ENCODE data around the gene TMEM238. TPM values are rescaled to one million over a fixed set of nuclear protein-coding genes. Genes with fewer than 3 reads are reported as not detected.
A peak's percentile ranks its signal among the peaks of the same experiment; 100 is the strongest.
"Not testable (repeated sequence)": the region's sequence is repeated elsewhere in the genome, so short reads cannot be mapped to it uniquely, and the experiment has no call there.

The TMEM238 gene
- total RNA-seq, result 20.8 TPM

- DNase-seq (ENCODE audit: low spot score), result peak; percentile 70
These were observed at the start of gene TMEM238 for GRCh38 chr19:55384131-55384919. TMEM238 (minus strand) TSS chr19:55384292; CDS start chr19:55384259, 33 bp downstream.

GRCh38 chr19:55433292-55433691 is 49.2 kb upstream of the TMEM238 start:
- DNase-seq (ENCODE audit: low spot score), result no peak

- DNase-seq (ENCODE audit: low spot score), result no peak
These were observed 48.3 kb upstream of the TMEM238 start for GRCh38 chr19:55432241-55432959.

GRCh38 chr19:55431183-55431582 is 47.1 kb upstream of the TMEM238 start:
- DNase-seq (ENCODE audit: low spot score), result no peak

GRCh38 chr19:55426042-55426441 is 42.0 kb upstream of the TMEM238 start:
- DNase-seq (ENCODE audit: low spot score), result no peak

GRCh38 chr19:55424518-55424917 is 40.4 kb upstream of the TMEM238 start:
- DNase-seq (ENCODE audit: low spot score), result no peak

GRCh38 chr19:55423225-55424005 is 39.3 kb upstream of the TMEM238 start:
- DNase-seq (ENCODE audit: low spot score), result no peak

GRCh38 chr19:55421281-55421680 is 37.2 kb upstream of the TMEM238 start:
- not testable (repeated sequence) for DNase-seq (ENCODE audit: low spot score)

GRCh38 chr19:55419624-55420236 is 35.6 kb upstream of the TMEM238 start:
- no peak for DNase-seq (ENCODE audit: low spot score)

- DNase-seq (ENCODE audit: low spot score), result no peak
These were observed 35.0 kb upstream of the TMEM238 start for GRCh38 chr19:55419103-55419502.

- peak; percentile 62 for DNase-seq (ENCODE audit: low spot score)
These were observed 34.1 kb upstream of the TMEM238 start for GRCh38 chr19:55418185-55418584.

GRCh38 chr19:55410168-55410567 is 26.1 kb upstream of the TMEM238 start:
- no peak for DNase-seq (ENCODE audit: low spot score)

GRCh38 chr19:55409179-55409578 is 25.1 kb upstream of the TMEM238 start:
- DNase-seq (ENCODE audit: low spot score), result not testable (repeated sequence)

GRCh38 chr19:55408533-55408872 is 24.4 kb upstream of the TMEM238 start:
- no peak for DNase-seq (ENCODE audit: low spot score)

- DNase-seq (ENCODE audit: low spot score), result peak; percentile 98
These were observed 23.9 kb upstream of the TMEM238 start for GRCh38 chr19:55407800-55408532.

GRCh38 chr19:55407550-55407799 is 23.4 kb upstream of the TMEM238 start, which contains the start of gene UBE2S:
UBE2S (minus strand) TSS chr19:55407788; CDS start chr19:55407589, 199 bp downstream.
- not testable (repeated sequence) for DNase-seq (ENCODE audit: low spot score)

GRCh38 chr19:55406826-55407549 is 22.9 kb upstream of the TMEM238 start:
- DNase-seq (ENCODE audit: low spot score), result no peak

GRCh38 chr19:55406091-55406825 is 22.2 kb upstream of the TMEM238 start:
- no peak for DNase-seq (ENCODE audit: low spot score)

GRCh38 chr19:55405638-55406037 is 21.5 kb upstream of the TMEM238 start:
- DNase-seq (ENCODE audit: low spot score), result no peak

GRCh38 chr19:55402509-55402908 is 18.4 kb upstream of the TMEM238 start:
- DNase-seq (ENCODE audit: low spot score), result no peak

Measured in ureter (tissue), 1 donor.